Measurements from ENCODE around the gene DEK.

Gene DEK

GRCh38 chr6:18245079-18245478 lies 19.3 kb downstream of the DEK start:
- TF ChIP-seq ZNF70 (CRISPR knock-in tag; IDR thresholded peaks at IDR 0.05) (no peak), ISL1 (CRISPR knock-in tag; IDR thresholded peaks at IDR 0.05) (no peak), ZNF8 (CRISPR knock-in tag; IDR thresholded peaks at IDR 0.05) (no peak), CSDC2 (CRISPR knock-in tag; IDR thresholded peaks at IDR 0.05) (no peak), ZNF565 (CRISPR knock-in tag; conservative IDR thresholded peaks at IDR 0.05; ENCODE audit: low read depth) (no peak), TOX (CRISPR knock-in tag; IDR thresholded peaks at IDR 0.05; ENCODE audit: borderline replicate concordance) (no peak)
- no peak for ATAC-seq

GRCh38 chr6:18244251-18244650 lies 20.1 kb downstream of the DEK start:
- no peak for ATAC-seq
- TF ChIP-seq PPARA (CRISPR knock-in tag; IDR thresholded peaks at IDR 0.05; ENCODE audit: borderline replicate concordance) (no peak), ZNF70 (CRISPR knock-in tag; IDR thresholded peaks at IDR 0.05) (no peak), RARB (CRISPR knock-in tag; IDR thresholded peaks at IDR 0.05) (no peak), CREB5 (CRISPR knock-in tag; IDR thresholded peaks at IDR 0.05; ENCODE audit: low read depth) (no peak), OSR1 (CRISPR knock-in tag; IDR thresholded peaks at IDR 0.05) (no peak), ISL1 (CRISPR knock-in tag; IDR thresholded peaks at IDR 0.05) (no peak), ZNF8 (CRISPR knock-in tag; IDR thresholded peaks at IDR 0.05) (no peak), GLIS3 (CRISPR knock-in tag; IDR thresholded peaks at IDR 0.05) (no peak), ZFP3 (CRISPR knock-in tag; IDR thresholded peaks at IDR 0.05) (no peak), TOX (CRISPR knock-in tag; IDR thresholded peaks at IDR 0.05; ENCODE audit: borderline replicate concordance) (no peak), SNAI2 (CRISPR knock-in tag; IDR thresholded peaks at IDR 0.05) (no peak), PATZ1 (CRISPR knock-in tag; IDR thresholded peaks at IDR 0.05; ENCODE audit: borderline replicate concordance) (no peak)

GRCh38 chr6:18243302-18243893 lies 20.9 kb downstream of the DEK start:
- ATAC-seq = no peak
- TF ChIP-seq SNAI2 (CRISPR knock-in tag; IDR thresholded peaks at IDR 0.05) = no peak
- no peak for TF ChIP-seq ESRRG (CRISPR knock-in tag; IDR thresholded peaks at IDR 0.05)
- TF ChIP-seq RARB (CRISPR knock-in tag; IDR thresholded peaks at IDR 0.05) = no peak
- TF ChIP-seq CREB5 (CRISPR knock-in tag; IDR thresholded peaks at IDR 0.05; ENCODE audit: low read depth) = no peak
- TF ChIP-seq TSHZ2 (CRISPR knock-in tag; IDR thresholded peaks at IDR 0.05) = no peak
- no peak for TF ChIP-seq CSDC2 (CRISPR knock-in tag; IDR thresholded peaks at IDR 0.05)
- TF ChIP-seq ARNTL (CRISPR knock-in tag; IDR thresholded peaks at IDR 0.05; ENCODE audit: borderline replicate concordance, low read depth) = no peak
- TF ChIP-seq GLIS3 (CRISPR knock-in tag; IDR thresholded peaks at IDR 0.05) = no peak
- no peak for TF ChIP-seq ZFP30 (CRISPR knock-in tag; IDR thresholded peaks at IDR 0.05)
- no peak for TF ChIP-seq ZNF565 (CRISPR knock-in tag; conservative IDR thresholded peaks at IDR 0.05; ENCODE audit: low read depth)
- TF ChIP-seq PPARA (CRISPR knock-in tag; IDR thresholded peaks at IDR 0.05; ENCODE audit: borderline replicate concordance) = no peak
- TF ChIP-seq POU6F1 (CRISPR knock-in tag; IDR thresholded peaks at IDR 0.05; ENCODE audit: borderline replicate concordance, low read depth) = no peak
- TF ChIP-seq ZC3H10 (CRISPR knock-in tag; IDR thresholded peaks at IDR 0.05) = no peak
- no peak for TF ChIP-seq ZNF70 (CRISPR knock-in tag; IDR thresholded peaks at IDR 0.05)
- TF ChIP-seq TCF4 (CRISPR knock-in tag; IDR thresholded peaks at IDR 0.05; ENCODE audit: borderline replicate concordance) = no peak

Measured in SK-N-SH treated with all-trans-retinoic acid at 6 μM for 48 hours (cell line).